Gastroesophageal sphincter (tissue), 4 donors: Measurements from ENCODE around the gene TNN. TPM values are rescaled to one million over a fixed set of nuclear protein-coding genes. Genes with fewer than 3 reads are reported as not detected.

Source experiments
- ATAC-seq: fragments of 150-250 bp; one replicate; pipeline ENCODE4 v1.9.1; 2016; ENCODE audit warnings: mild to moderate bottlenecking, moderate library complexity
- H3K27ac ChIP-seq, 4 donors: fragments of 200-600 bp; sonication (generic) in 3 of 4; 1 replicate in 3 of 4; 2 replicates in 1 of 4; pipeline ENCODE4 v1.5.1; 2016 to 2019
- H3K27me3 ChIP-seq: fragments of 200-600 bp; sonication (generic); one replicate; pipeline ENCODE4 v1.5.1; 2019
- H3K36me3 ChIP-seq, 2 donors: fragments of 200-600 bp; sonication (generic); one replicate each; pipeline ENCODE4 v1.5.1; 2019; ENCODE audit warnings: control low read depth in 1 of 2
- H3K4me1 ChIP-seq, 3 donors: fragments of 200-600 bp; sonication (generic); 1 replicate in 2 of 3; 2 replicates in 1 of 3; pipeline ENCODE4 v1.5.1; 2016 to 2019; ENCODE audit warnings: control low read depth in 2 of 3
- H3K4me3 ChIP-seq, 2 donors: fragments of 200-600 bp; sonication (generic); one replicate each; pipeline ENCODE4 v1.5.1; 2019; ENCODE audit warnings: mild to moderate bottlenecking in 1 of 2, moderate library complexity in 1 of 2
- H3K9me3 ChIP-seq, 3 donors: fragments of 200-600 bp; sonication (generic); one replicate each; pipeline ENCODE4 v1.5.1; 2017 to 2019; ENCODE audit warnings: control low read depth in 2 of 3
- EP300 ChIP-seq: sonication (generic); formaldehyde crosslinking; IDR thresholded peaks from one replicate; pipeline ENCODE4 v1.6.1; 2017; ENCODE audit warnings: antibody characterized with exemption, mild to moderate bottlenecking
- POLR2A ChIP-seq, 2 donors: fragments of 450-650 bp; IDR thresholded peaks; one replicate each; pipeline ENCODE4 v1.6.1; 2017; ENCODE audit warnings: antibody characterized with exemption in 2 of 2, mild to moderate bottlenecking in 2 of 2, moderate library complexity in 1 of 2
- POLR2AphosphoS5 ChIP-seq: sonication (generic); formaldehyde crosslinking; IDR thresholded peaks from one replicate; pipeline ENCODE4 v1.6.1; 2017; ENCODE audit warnings: antibody characterized with exemption
- WGBS, 2 donors: methylation state at CpG; one replicate each; pipeline ENCODE4 v1.1.5; 2018; ENCODE audit warnings: low coverage in 1 of 2; 5-methylcytosine and 5-hydroxymethylcytosine counted together
- small RNA-seq, 4 donors: library from RNA; depleted of rRNA; stranded (forward); fragments of <200 nt; gene quantifications; one replicate each; pipeline ENCODE3, GENCODE V24; 2016
- total RNA-seq, 4 donors: library from RNA; depleted of rRNA; stranded (reverse); fragments of >200 nt; gene quantifications; one replicate each; pipeline ENCODE4 v1.1.0, GENCODE V29; 2016
- TF ChIP-seq, protein P1 (sequence below), 4 experiments: fragments of 200-600 bp in 2 of 4; fragments of 450-650 bp in 2 of 4; sonication (generic) in 1 of 4; IDR thresholded peaks; one replicate each; pipeline ENCODE4 v1.5.1; 2017 to 2019; ENCODE audit warnings: antibody characterized with exemption in 4 of 4, mild to moderate bottlenecking in 2 of 4, moderate library complexity in 2 of 4

TNN gene
- total RNA-seq, 4 donors from 2014 or later, result 0.23 to 0.92 (median 0.47) TPM; not detected in 1

DNA sequence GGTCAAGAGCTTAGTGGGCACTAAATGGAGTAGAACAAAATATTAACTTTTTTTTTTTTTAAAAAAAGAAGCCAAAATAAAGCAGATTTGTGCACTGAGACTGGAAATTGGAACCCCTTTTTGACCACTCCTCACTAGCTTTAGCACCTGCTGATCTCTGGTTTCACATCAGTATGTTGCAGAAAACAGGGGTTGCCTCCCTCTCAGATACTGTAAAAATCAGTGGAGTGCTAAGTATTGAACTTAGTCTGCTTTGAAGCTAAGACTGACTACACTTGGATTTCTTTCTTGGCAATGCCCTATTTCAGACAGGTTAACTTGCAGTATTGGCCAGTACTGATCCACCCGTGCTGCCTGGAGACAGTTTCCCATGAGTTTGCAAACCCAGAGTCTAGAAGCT is 127.6 kb downstream of the TNN start:
- WGBS, 2 donors, result 0% methylated on average over 1 of the region's 1 CpG
- no peaks in the 10 kb centered on the region for H3K9me3 ChIP-seq

DNA sequence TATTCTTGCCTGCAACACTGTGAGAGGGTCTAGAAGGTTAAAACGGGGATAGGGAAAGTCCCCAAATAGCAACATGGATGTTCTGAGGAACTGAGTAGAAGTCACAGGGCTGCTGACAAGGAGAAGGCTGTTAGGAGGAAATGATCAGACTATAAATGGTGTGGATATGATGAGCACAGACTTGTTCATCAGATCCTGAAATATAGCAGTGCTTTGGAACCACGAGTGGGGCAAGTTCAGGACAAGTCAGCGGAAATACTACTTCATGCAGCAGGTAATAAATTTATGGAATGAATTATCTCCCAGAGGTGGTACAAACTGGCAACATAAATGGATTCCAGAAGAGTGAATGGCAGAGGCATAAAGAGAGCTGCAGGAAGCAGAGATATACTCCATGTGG is 128.2 kb downstream of the TNN start:
- Histone ChIP-seq H3K36me3 (no peaks in the 10 kb centered on the region), H3K27ac (no peak overlapping the region), H3K27me3 (no peaks in the 10 kb centered on the region), H3K4me3 (no peak overlapping the region), H3K9me3 (no peaks in the 10 kb centered on the region), H3K4me1 (peaks cover 0 to 29% (median 0%) of the 10 kb centered on the region in 3 donors)
- ATAC-seq, result no peak
- 61 to 70% methylated on average over 3 of the region's 3 CpGs for WGBS, 2 donors
- TF ChIP-seq EP300, result no peak
- TF ChIP-seq, protein P1, sequence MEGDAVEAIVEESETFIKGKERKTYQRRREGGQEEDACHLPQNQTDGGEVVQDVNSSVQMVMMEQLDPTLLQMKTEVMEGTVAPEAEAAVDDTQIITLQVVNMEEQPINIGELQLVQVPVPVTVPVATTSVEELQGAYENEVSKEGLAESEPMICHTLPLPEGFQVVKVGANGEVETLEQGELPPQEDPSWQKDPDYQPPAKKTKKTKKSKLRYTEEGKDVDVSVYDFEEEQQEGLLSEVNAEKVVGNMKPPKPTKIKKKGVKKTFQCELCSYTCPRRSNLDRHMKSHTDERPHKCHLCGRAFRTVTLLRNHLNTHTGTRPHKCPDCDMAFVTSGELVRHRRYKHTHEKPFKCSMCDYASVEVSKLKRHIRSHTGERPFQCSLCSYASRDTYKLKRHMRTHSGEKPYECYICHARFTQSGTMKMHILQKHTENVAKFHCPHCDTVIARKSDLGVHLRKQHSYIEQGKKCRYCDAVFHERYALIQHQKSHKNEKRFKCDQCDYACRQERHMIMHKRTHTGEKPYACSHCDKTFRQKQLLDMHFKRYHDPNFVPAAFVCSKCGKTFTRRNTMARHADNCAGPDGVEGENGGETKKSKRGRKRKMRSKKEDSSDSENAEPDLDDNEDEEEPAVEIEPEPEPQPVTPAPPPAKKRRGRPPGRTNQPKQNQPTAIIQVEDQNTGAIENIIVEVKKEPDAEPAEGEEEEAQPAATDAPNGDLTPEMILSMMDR (IDR thresholded peaks at IDR 0.05), result no peak
- no peak for TF ChIP-seq POLR2AphosphoS5
- TF ChIP-seq POLR2A (IDR thresholded peaks at IDR 0.05), result no peak

More for the DNA sequence above, 127.6 kb downstream of the TNN start:
- TF ChIP-seq POLR2AphosphoS5, result no peak
- TF ChIP-seq, protein P1 (IDR thresholded peaks at IDR 0.05), result no peak
- no peak for TF ChIP-seq POLR2A (IDR thresholded peaks at IDR 0.05)
- no peak for TF ChIP-seq EP300
- Histone ChIP-seq H3K4me1 (peaks cover 0 to 29% (median 0%) of the 10 kb centered on the region in 3 donors), H3K27ac (no peak overlapping the region), H3K36me3 (no peaks in the 10 kb centered on the region), H3K27me3 (no peaks in the 10 kb centered on the region), H3K4me3 (no peak overlapping the region)
- no peak for ATAC-seq

DNA sequence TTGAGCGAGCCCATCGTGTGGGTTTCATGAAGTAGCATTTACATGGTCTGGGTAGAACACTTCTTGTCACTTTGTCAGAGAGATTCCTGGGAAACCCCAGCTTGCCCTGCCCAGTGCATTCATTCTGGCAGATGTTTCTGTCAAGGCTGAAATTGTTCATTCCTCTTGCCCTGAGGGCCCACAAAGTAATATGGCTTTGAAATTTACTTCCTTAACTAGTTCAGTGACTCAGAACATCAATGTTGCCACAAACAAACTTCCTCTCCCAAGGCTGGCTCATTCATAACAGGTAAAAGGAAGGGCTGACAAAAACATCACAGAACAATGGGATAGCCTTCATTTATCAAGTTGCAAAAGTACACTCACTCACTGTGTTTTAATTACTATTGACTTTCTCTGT is 129.9 kb downstream of the TNN start:
- H3K4me1 ChIP-seq, result peaks cover 0 to 33% (median 5%) of the 10 kb centered on the region in 3 donors
- no CpG with 5 or more reads among the region's 2 CpGs for WGBS, 2 donors
- H3K9me3 ChIP-seq, result no peaks in the 10 kb centered on the region
- no peak for ATAC-seq
- H3K4me3 ChIP-seq, result no peak overlapping the region
- H3K36me3 ChIP-seq, result no peaks in the 10 kb centered on the region
- no peaks in the 10 kb centered on the region for H3K27me3 ChIP-seq
- H3K27ac ChIP-seq, result no peak overlapping the region
- TF ChIP-seq POLR2A (IDR thresholded peaks at IDR 0.05) (no peak), EP300 (no peak), POLR2AphosphoS5 (no peak)
- TF ChIP-seq, protein P1 (IDR thresholded peaks at IDR 0.05), result no peak

Small RNA genes lying within 50 kb of the gene (small RNA-seq; reads per million reads assigned to genes)
- 0 reads per million in 4 donors for gene RF00019

Other genes with a start within 250 kb of the TNN start
- gene CACYBP, start 67.9 kb upstream of the TNN start, total RNA-seq, result 100 to 1,000 TPM in 2 of 4 donors, 10 to 100 TPM in 2; 52.5 to 261 (median 117) TPM
- gene MRPS14, start 44.4 kb upstream of the TNN start, total RNA-seq, result 10 to 100 TPM; 25.7 to 36.6 (median 28.2) TPM
- gene KIAA0040, start 124.9 kb downstream of the TNN start, total RNA-seq, result 10 to 100 TPM; 43.2 to 54.3 (median 46.5) TPM